Pancreas (tissue), 10 donors: Measurements from ENCODE around the gene TRNT1. TPM values are rescaled to one million over a fixed set of nuclear protein-coding genes. Genes with fewer than 3 reads are reported as not detected.

Source experiments
- ATAC-seq, 4 donors: fragments of 200-7000 bp; cut with Tn5 transposase; one replicate each; pipeline versions ENCODE4 v1.8.0 to v1.9.1; 2020; ENCODE audit warnings: mild to moderate bottlenecking in 4 of 4, moderate library complexity in 4 of 4
- DNase-seq, 6 donors: peaks; one replicate each; pipeline ENCODE4 v3.0.0-alpha.2; 2020
- FAIRE-seq: peaks from 2 replicates; lab custom pipeline; 2012; peaks lifted over from hg19 to GRCh38; lab: Jason Lieb, UNC
- H3K27ac ChIP-seq, 4 donors: fragments of 200-600 bp; sonication (generic); 1 replicate in 3 of 4; 2 replicates in 1 of 4; pipeline versions ENCODE4 v1.5.0 to v1.8.0; 2020
- H3K27me3 ChIP-seq, 4 donors: fragments of 200-600 bp; one replicate each; pipeline ENCODE4 v1.8.0; 2021
- H3K36me3 ChIP-seq, 3 donors: fragments of 200-600 bp; sonication (generic) in 1 of 3; one replicate each; pipeline versions ENCODE4 v1.5.0 to v1.8.0; 2020 to 2021
- H3K4me1 ChIP-seq, 3 donors: fragments of 200-600 bp; one replicate each; pipeline ENCODE4 v1.8.0; 2021
- H3K4me3 ChIP-seq, 4 donors: fragments of 200-600 bp; sonication (generic) in 2 of 4; one replicate each; pipeline versions ENCODE4 v1.5.0 to v1.8.0; 2020 to 2021
- H3K9me3 ChIP-seq, 4 donors: fragments of 200-600 bp; one replicate each; pipeline ENCODE4 v1.8.0; 2021
- CTCF ChIP-seq, 4 donors: fragments of 200-600 bp; sonication (generic) in 3 of 4; IDR thresholded peaks; one replicate each; pipeline versions ENCODE4 v1.5.0 to v1.8.0; 2021; ENCODE audit warnings: antibody characterized with exemption in 4 of 4
- WGBS, 2 donors: extraction: QIAGEN DNeasy Blood & Tissue Kit; methylation state at CpG; one replicate each; pipeline ENCODE4 v1.1.7; 2013; 5-methylcytosine and 5-hydroxymethylcytosine counted together
- intact Hi-C, 3 donors: fragments of 100-400 bp; cut with DNase I; formaldehyde crosslinking; loops; one replicate each; pipeline versions ENCODE4 v1.11.1 to v1.14.2; 2022
- polyA plus RNA-seq, 2 donors: library from polyadenylated mRNA; stranded (reverse); fragments of 200-250 nt; gene quantifications; one replicate each; pipeline ENCODE4 v1.2.3, GENCODE V29; 2013
- total RNA-seq, 6 donors: library from RNA; stranded (reverse); fragmentation: NEBNext Ultra II Directional in 4 of 6; extraction: Animal tissue kit (Norgen Biotek cat#: 25700) in 4 of 6; gene quantifications; one replicate each; pipeline versions ENCODE4 v1.2.1 to v1.2.4, GENCODE V29; 2021 to 2023
- donor health status: healthy with polysubstance abuse.
- donor health status: DM: no; HTN: no; CAD: no; lungs with moderate emphysema.
- donor health status: DM: no; HTN: no; CAD: no.
- donor health status: control.
- donor health status: control.
- donor health status: Bipolar disorder and iron deficiency.
- donor health status: DM: yes; HTN: yes; CAD: no.
- donor health status: DM: no; HTN: no; CAD: no.
- donor health status: DM: no; HTN: no; CAD: no.
- donor health status: DM: yes; HTN: yes; CAD: no.

TRNT1 gene
- total and polyA plus RNA-seq, 8 donors = 7.6 to 11.5 (median 8.4) TPM

- intact Hi-C loops = no loop called here
- Histone ChIP-seq H3K27me3 (no peaks in the 10 kb centered on the region), H3K9me3 (no peaks in the 10 kb centered on the region), H3K4me3 (no peak overlapping the region), H3K4me1 (peaks cover 0 to 2% (median 0%) of the 10 kb centered on the region in 3 donors), H3K27ac (no peak overlapping the region), H3K36me3 (peaks cover 0 to 26% (median 6%) of the 10 kb centered on the region in 3 donors)
- FAIRE-seq (no peak), ATAC-seq (no peak), DNase-seq (no peak)
- 86 to 88% methylated on average over 6 of the region's 6 CpGs for WGBS, 2 donors
- no peak for TF ChIP-seq CTCF (IDR thresholded peaks at IDR 0.05)
Observed at GRCh38 chr3:3137526-3137925, 10.8 kb downstream of the TRNT1 start.

GRCh38 chr3:3141939-3142338 lies 15.2 kb downstream of the TRNT1 start:
- ATAC-seq = no peak
- H3K27ac ChIP-seq = no peak overlapping the region
- no peak for FAIRE-seq
- H3K4me3 ChIP-seq = no peak overlapping the region
- H3K36me3 ChIP-seq = peaks cover 0 to 39% (median 24%) of the 10 kb centered on the region in 3 donors
- H3K4me1 ChIP-seq = no peaks in the 10 kb centered on the region
- H3K9me3 ChIP-seq = no peaks in the 10 kb centered on the region
- no peaks in the 10 kb centered on the region for H3K27me3 ChIP-seq
- TF ChIP-seq CTCF (IDR thresholded peaks at IDR 0.05) = no peak
- intact Hi-C loops = no loop called here
- DNase-seq = no peak

- H3K27ac ChIP-seq = no peak overlapping the region
- no peak overlapping the region for H3K4me3 ChIP-seq
- no peak for ATAC-seq
- FAIRE-seq = no peak
- H3K27me3 ChIP-seq = no peaks in the 10 kb centered on the region
- 89 to 94% methylated on average over 8 of the region's 8 CpGs for WGBS, 2 donors
- DNase-seq = no peak
- H3K9me3 ChIP-seq = no peaks in the 10 kb centered on the region
- intact Hi-C loops = no loop called here
- TF ChIP-seq CTCF (IDR thresholded peaks at IDR 0.05) = no peak
- H3K36me3 ChIP-seq = peaks cover 0 to 66% (median 22%) of the 10 kb centered on the region in 3 donors
- no peaks in the 10 kb centered on the region for H3K4me1 ChIP-seq
Observed at GRCh38 chr3:3145831-3146230, 19.1 kb downstream of the TRNT1 start.

GRCh38 chr3:3149560-3149959 lies 22.8 kb downstream of the TRNT1 start:
- Histone ChIP-seq H3K27me3 (no peaks in the 10 kb centered on the region), H3K4me1 (no peaks in the 10 kb centered on the region), H3K9me3 (no peaks in the 10 kb centered on the region), H3K4me3 (no peak overlapping the region), H3K27ac (no peak overlapping the region), H3K36me3 (peaks cover 0 to 71% (median 27%) of the 10 kb centered on the region in 3 donors)
- FAIRE-seq = no peak
- ATAC-seq = no peak
- DNase-seq = no peak
- 49 to 57% methylated on average over 1 of the region's 1 CpG for WGBS, 2 donors
- TF ChIP-seq CTCF (IDR thresholded peaks at IDR 0.05) = no peak
- intact Hi-C loops = no loop called here

- intact Hi-C loops = no loop called here
- FAIRE-seq (no peak), ATAC-seq (peak in 1 of 4 donors; percentile 31), DNase-seq (no peak)
- Histone ChIP-seq H3K4me3 (no peak overlapping the region), H3K27ac (no peak overlapping the region), H3K9me3 (no peaks in the 10 kb centered on the region), H3K4me1 (no peaks in the 10 kb centered on the region), H3K27me3 (no peaks in the 10 kb centered on the region), H3K36me3 (peaks cover 0 to 81% (median 13%) of the 10 kb centered on the region in 3 donors)
- WGBS, 2 donors = 36 to 37% methylated on average over 1 of the region's 1 CpG
- no peak for TF ChIP-seq CTCF (IDR thresholded peaks at IDR 0.05)
Observed at GRCh38 chr3:3151513-3151912, 24.8 kb downstream of the TRNT1 start.
